ENCODE data around the gene CYB5B. TPM values are rescaled to one million over a fixed set of nuclear protein-coding genes. Genes with fewer than 3 reads are reported as not detected.

Gene CYB5B
- total RNA-seq, 1 donor from 2014 or later = 27.7 TPM

- no peaks in the 10 kb centered on the region for H3K9me3 ChIP-seq (ENCODE audit: control insufficient read depth in 3 of 3, low read length in 3 of 3)
- peaks cover 0 to 4% (median 0%) of the 10 kb centered on the region in 3 donors for H3K4me1 ChIP-seq (ENCODE audit: control insufficient read depth in 3 of 3, insufficient read depth in 3 of 3, low read length in 3 of 3)
- no peak overlapping the region for H3K27ac ChIP-seq (ENCODE audit: low read depth, low read length)
- no peaks in the 10 kb centered on the region for H3K27me3 ChIP-seq (ENCODE audit: control insufficient read depth in 3 of 3, insufficient read depth in 3 of 3, low read length in 3 of 3)
- H3K9ac ChIP-seq (ENCODE audit: low read depth in 1 of 3, low read length in 3 of 3) = no peak overlapping the region
- no peak overlapping the region for H3K4me3 ChIP-seq (ENCODE audit: low read length in 3 of 3)
- peaks cover 2 to 7% (median 6%) of the 10 kb centered on the region in 3 donors for H3K36me3 ChIP-seq (ENCODE audit: control insufficient read depth in 3 of 3, insufficient read depth in 3 of 3, low read length in 3 of 3)
Observed at GRCh38 chr16:69466547-69466946, 42.1 kb downstream of the CYB5B start.

GRCh38 chr16:69467080-69467479 lies 42.7 kb downstream of the CYB5B start:
- no peak overlapping the region for H3K9ac ChIP-seq (ENCODE audit: low read depth in 1 of 3, low read length in 3 of 3)
- H3K4me1 ChIP-seq (ENCODE audit: control insufficient read depth in 3 of 3, insufficient read depth in 3 of 3, low read length in 3 of 3) = peaks cover 0 to 4% (median 0%) of the 10 kb centered on the region in 3 donors
- no peaks in the 10 kb centered on the region for H3K9me3 ChIP-seq (ENCODE audit: control insufficient read depth in 3 of 3, low read length in 3 of 3)
- H3K27me3 ChIP-seq (ENCODE audit: control insufficient read depth in 3 of 3, insufficient read depth in 3 of 3, low read length in 3 of 3) = no peaks in the 10 kb centered on the region
- no peak overlapping the region for H3K27ac ChIP-seq (ENCODE audit: low read depth, low read length)
- H3K4me3 ChIP-seq (ENCODE audit: low read length in 3 of 3) = no peak overlapping the region
- H3K36me3 ChIP-seq (ENCODE audit: control insufficient read depth in 3 of 3, insufficient read depth in 3 of 3, low read length in 3 of 3) = peaks cover 2 to 7% (median 6%) of the 10 kb centered on the region in 3 donors

GRCh38 chr16:69467531-69468204 lies 43.2 kb downstream of the CYB5B start:
- Histone ChIP-seq H3K9me3 (ENCODE audit: control insufficient read depth in 3 of 3, low read length in 3 of 3) (no peaks in the 10 kb centered on the region), H3K36me3 (ENCODE audit: control insufficient read depth in 3 of 3, insufficient read depth in 3 of 3, low read length in 3 of 3) (peaks cover under 1 to 4% (median 3%) of the 10 kb centered on the region in 3 donors), H3K9ac (ENCODE audit: low read depth in 1 of 3, low read length in 3 of 3) (no peak overlapping the region), H3K27me3 (ENCODE audit: control insufficient read depth in 3 of 3, insufficient read depth in 3 of 3, low read length in 3 of 3) (no peaks in the 10 kb centered on the region), H3K4me3 (ENCODE audit: low read length in 3 of 3) (no peak overlapping the region), H3K27ac (ENCODE audit: low read depth, low read length) (no peak overlapping the region), H3K4me1 (ENCODE audit: control insufficient read depth in 3 of 3, insufficient read depth in 3 of 3, low read length in 3 of 3) (peaks cover 0 to 4% (median 0%) of the 10 kb centered on the region in 3 donors)

GRCh38 chr16:69469807-69470561 lies 45.6 kb downstream of the CYB5B start:
- Histone ChIP-seq H3K9me3 (ENCODE audit: control insufficient read depth in 3 of 3, low read length in 3 of 3) (no peaks in the 10 kb centered on the region), H3K4me3 (ENCODE audit: low read length in 3 of 3) (no peak overlapping the region), H3K4me1 (ENCODE audit: control insufficient read depth in 3 of 3, insufficient read depth in 3 of 3, low read length in 3 of 3) (peaks cover 0 to 4% (median 0%) of the 10 kb centered on the region in 3 donors), H3K27me3 (ENCODE audit: control insufficient read depth in 3 of 3, insufficient read depth in 3 of 3, low read length in 3 of 3) (no peaks in the 10 kb centered on the region), H3K36me3 (ENCODE audit: control insufficient read depth in 3 of 3, insufficient read depth in 3 of 3, low read length in 3 of 3) (peaks cover 0 to 2% (median 0%) of the 10 kb centered on the region in 3 donors), H3K27ac (ENCODE audit: low read depth, low read length) (no peak overlapping the region), H3K9ac (ENCODE audit: low read depth in 1 of 3, low read length in 3 of 3) (no peak overlapping the region)

GRCh38 chr16:69471121-69471520 lies 46.7 kb downstream of the CYB5B start:
- Histone ChIP-seq H3K27me3 (ENCODE audit: control insufficient read depth in 3 of 3, insufficient read depth in 3 of 3, low read length in 3 of 3) (no peaks in the 10 kb centered on the region), H3K27ac (ENCODE audit: low read depth, low read length) (no peak overlapping the region), H3K9ac (ENCODE audit: low read depth in 1 of 3, low read length in 3 of 3) (no peak overlapping the region), H3K36me3 (ENCODE audit: control insufficient read depth in 3 of 3, insufficient read depth in 3 of 3, low read length in 3 of 3) (no peaks in the 10 kb centered on the region), H3K4me3 (ENCODE audit: low read length in 3 of 3) (no peak overlapping the region), H3K4me1 (ENCODE audit: control insufficient read depth in 3 of 3, insufficient read depth in 3 of 3, low read length in 3 of 3) (peaks cover 0 to 4% (median 0%) of the 10 kb centered on the region in 3 donors), H3K9me3 (ENCODE audit: control insufficient read depth in 3 of 3, low read length in 3 of 3) (no peaks in the 10 kb centered on the region)

GRCh38 chr16:69474408-69474807 lies 50.0 kb downstream of the CYB5B start:
- H3K9me3 ChIP-seq (ENCODE audit: control insufficient read depth in 3 of 3, low read length in 3 of 3) = no peaks in the 10 kb centered on the region
- H3K36me3 ChIP-seq (ENCODE audit: control insufficient read depth in 3 of 3, insufficient read depth in 3 of 3, low read length in 3 of 3) = no peaks in the 10 kb centered on the region
- H3K4me3 ChIP-seq (ENCODE audit: low read length in 3 of 3) = no peak overlapping the region
- H3K4me1 ChIP-seq (ENCODE audit: control insufficient read depth in 3 of 3, insufficient read depth in 3 of 3, low read length in 3 of 3) = peaks cover 0 to 4% (median 3%) of the 10 kb centered on the region in 3 donors
- no peak overlapping the region for H3K27ac ChIP-seq (ENCODE audit: low read depth, low read length)
- no peaks in the 10 kb centered on the region for H3K27me3 ChIP-seq (ENCODE audit: control insufficient read depth in 3 of 3, insufficient read depth in 3 of 3, low read length in 3 of 3)
- H3K9ac ChIP-seq (ENCODE audit: low read depth in 1 of 3, low read length in 3 of 3) = no peak overlapping the region

- Histone ChIP-seq H3K9me3 (ENCODE audit: control insufficient read depth in 3 of 3, low read length in 3 of 3) (no peaks in the 10 kb centered on the region), H3K36me3 (ENCODE audit: control insufficient read depth in 3 of 3, insufficient read depth in 3 of 3, low read length in 3 of 3) (no peaks in the 10 kb centered on the region), H3K4me3 (ENCODE audit: low read length in 3 of 3) (no peak overlapping the region), H3K27me3 (ENCODE audit: control insufficient read depth in 3 of 3, insufficient read depth in 3 of 3, low read length in 3 of 3) (no peaks in the 10 kb centered on the region), H3K9ac (ENCODE audit: low read depth in 1 of 3, low read length in 3 of 3) (no peak overlapping the region), H3K4me1 (ENCODE audit: control insufficient read depth in 3 of 3, insufficient read depth in 3 of 3, low read length in 3 of 3) (peaks cover 6 to 13% (median 6%) of the 10 kb centered on the region in 3 donors), H3K27ac (ENCODE audit: low read depth, low read length) (no peak overlapping the region)
Observed at GRCh38 chr16:69476920-69477443, 52.6 kb downstream of the CYB5B start.

- Histone ChIP-seq H3K9ac (ENCODE audit: low read depth in 1 of 3, low read length in 3 of 3) (peak overlapping the region in 1 of 3 donors; percentile 11), H3K4me3 (ENCODE audit: low read length in 3 of 3) (no peak overlapping the region), H3K27me3 (ENCODE audit: control insufficient read depth in 3 of 3, insufficient read depth in 3 of 3, low read length in 3 of 3) (no peaks in the 10 kb centered on the region), H3K27ac (ENCODE audit: low read depth, low read length) (no peak overlapping the region), H3K36me3 (ENCODE audit: control insufficient read depth in 3 of 3, insufficient read depth in 3 of 3, low read length in 3 of 3) (no peaks in the 10 kb centered on the region), H3K4me1 (ENCODE audit: control insufficient read depth in 3 of 3, insufficient read depth in 3 of 3, low read length in 3 of 3) (peaks cover 11 to 19% (median 11%) of the 10 kb centered on the region in 3 donors), H3K9me3 (ENCODE audit: control insufficient read depth in 3 of 3, low read length in 3 of 3) (no peaks in the 10 kb centered on the region)
Observed at GRCh38 chr16:69477546-69477945, 53.1 kb downstream of the CYB5B start.

- Histone ChIP-seq H3K27ac (ENCODE audit: low read depth, low read length) (no peak overlapping the region), H3K36me3 (ENCODE audit: control insufficient read depth in 3 of 3, insufficient read depth in 3 of 3, low read length in 3 of 3) (no peaks in the 10 kb centered on the region), H3K9me3 (ENCODE audit: control insufficient read depth in 3 of 3, low read length in 3 of 3) (no peaks in the 10 kb centered on the region), H3K9ac (ENCODE audit: low read depth in 1 of 3, low read length in 3 of 3) (no peak overlapping the region), H3K4me3 (ENCODE audit: low read length in 3 of 3) (no peak overlapping the region), H3K27me3 (ENCODE audit: control insufficient read depth in 3 of 3, insufficient read depth in 3 of 3, low read length in 3 of 3) (no peaks in the 10 kb centered on the region), H3K4me1 (ENCODE audit: control insufficient read depth in 3 of 3, insufficient read depth in 3 of 3, low read length in 3 of 3) (peaks cover 14 to 20% (median 15%) of the 10 kb centered on the region in 3 donors)
Observed at GRCh38 chr16:69478685-69479084, 54.3 kb downstream of the CYB5B start.

GRCh38 chr16:69479775-69480174 lies 55.4 kb downstream of the CYB5B start:
- no peaks in the 10 kb centered on the region for H3K9me3 ChIP-seq (ENCODE audit: control insufficient read depth in 3 of 3, low read length in 3 of 3)

More at GRCh38 chr16:69479775-69480174, 55.4 kb downstream of the CYB5B start:
- Histone ChIP-seq H3K27me3 (ENCODE audit: control insufficient read depth in 3 of 3, insufficient read depth in 3 of 3, low read length in 3 of 3) (no peaks in the 10 kb centered on the region), H3K9ac (ENCODE audit: low read depth in 1 of 3, low read length in 3 of 3) (no peak overlapping the region), H3K4me3 (ENCODE audit: low read length in 3 of 3) (no peak overlapping the region), H3K36me3 (ENCODE audit: control insufficient read depth in 3 of 3, insufficient read depth in 3 of 3, low read length in 3 of 3) (no peaks in the 10 kb centered on the region), H3K27ac (ENCODE audit: low read depth, low read length) (no peak overlapping the region), H3K4me1 (ENCODE audit: control insufficient read depth in 3 of 3, insufficient read depth in 3 of 3, low read length in 3 of 3) (peaks cover 14 to 20% (median 15%) of the 10 kb centered on the region in 3 donors)

Measured in skeletal muscle tissue (tissue), 4 donors.